H1 (cell line): ENCODE results near the gene TMEM151A. TPM values are rescaled to one million over a fixed set of nuclear protein-coding genes. Genes with fewer than 3 reads are reported as not detected.
A peak's percentile ranks its signal among the peaks of the same experiment; 100 is the strongest.

ENCODE experiments used
- CTCF ChIA-PET: fragments of 300-600 bp; sonication (Branson Sonifier 250); formaldehyde crosslinking; loops from one replicate; lab custom pipeline; 2021; ENCODE audit not compliant: partially characterized antibody; lab: Charles Lee
- POLR2A ChIA-PET: fragments of 300-600 bp; sonication (Branson Sonifier 250); formaldehyde crosslinking; loops from one replicate; lab custom pipeline; 2021; ENCODE audit warnings: inconsistent platforms; ENCODE audit not compliant: partially characterized antibody; lab: Charles Lee
- DNase-seq, 2 experiments: peaks; one replicate each; pipeline versions ENCODE4 v3.0.0 to v3.0.0-alpha.2; 2010 to 2022; ENCODE audit warnings: low spot score in 2 of 2, low read depth in 1 of 2, mixed read lengths in 1 of 2
- FAIRE-seq: peaks from 2 replicates; lab custom pipeline; 2011; peaks lifted over from hg19 to GRCh38; lab: Jason Lieb, UNC
- H2AFZ ChIP-seq: 2 replicates; pipeline ENCODE4 v1.8.1; 2012; ENCODE audit warnings: low read length, inconsistent platforms
- H2AK5ac ChIP-seq: 2 replicates; pipeline ENCODE4 v1.6.1; 2013; ENCODE audit warnings: low read depth, low read length
- H2BK120ac ChIP-seq: replicated peaks from 2 replicates; pipeline ENCODE3; 2013; ENCODE audit warnings: low read depth, low read length, inconsistent platforms
- H2BK12ac ChIP-seq: 2 replicates; pipeline ENCODE4 v1.6.1; 2013; ENCODE audit warnings: low read depth, low read length
- H2BK15ac ChIP-seq: 2 replicates; pipeline ENCODE4 v1.6.1; 2013; ENCODE audit warnings: low read length
- H2BK20ac ChIP-seq: 2 replicates; pipeline ENCODE4 v1.6.1; 2013; ENCODE audit warnings: low read length
- H2BK5ac ChIP-seq: 2 replicates; pipeline ENCODE4 v1.6.1; 2013; ENCODE audit warnings: low read depth, low read length
- H3K14ac ChIP-seq: 2 replicates; pipeline ENCODE4 v1.6.1; 2013; ENCODE audit warnings: inconsistent platforms; ENCODE audit not compliant: insufficient read length
- H3K18ac ChIP-seq: 2 replicates; pipeline ENCODE4 v1.6.1; 2013; ENCODE audit warnings: low read length; ENCODE audit errors: extremely low read depth
- H3K23ac ChIP-seq: 2 replicates; pipeline ENCODE4 v1.6.1; 2013; ENCODE audit warnings: inconsistent platforms; ENCODE audit not compliant: insufficient read length
- H3K23me2 ChIP-seq: 2 replicates; pipeline ENCODE4 v1.6.1; 2013; ENCODE audit warnings: low read depth, low read length
- H3K27ac ChIP-seq: 2 replicates; pipeline ENCODE4 v1.6.1; 2011; ENCODE audit warnings: low read depth, low read length, inconsistent platforms
- H3K27me3 ChIP-seq, 4 experiments: replicated peaks in 1 of 4; 1 replicate in 1 of 4; 2 replicates in 3 of 4; pipeline versions ENCODE4 v1.6.1 to v1.8.1; 2011 to 2013; ENCODE audit warnings: low read length in 3 of 4, mild to moderate bottlenecking in 3 of 4, inconsistent platforms in 2 of 4, mixed read lengths in 2 of 4, moderate library complexity in 1 of 4; ENCODE audit not compliant: control insufficient read depth in 3 of 4, insufficient read depth in 3 of 4; ENCODE audit errors: extremely low read depth in 1 of 4
- H3K36me3 ChIP-seq, 4 experiments: 2 replicates each; pipeline versions ENCODE4 v1.6.1 to v1.8.1; 2011 to 2013; ENCODE audit warnings: mild to moderate bottlenecking in 4 of 4, low read length in 3 of 4, moderate library complexity in 2 of 4, control low read depth in 1 of 4, inconsistent platforms in 1 of 4; ENCODE audit not compliant: insufficient read depth in 4 of 4, control insufficient read depth in 2 of 4
- H3K4ac ChIP-seq: replicated peaks from 2 replicates; pipeline ENCODE3; 2013; ENCODE audit warnings: low read length, low read depth, mixed read lengths, inconsistent platforms; ENCODE audit not compliant: insufficient read length
- H3K4me1 ChIP-seq, 4 experiments: replicated peaks in 1 of 4; 1 replicate in 1 of 4; 2 replicates in 3 of 4; pipeline versions ENCODE4 v1.6.1 to v1.8.1; 2011 to 2013; ENCODE audit warnings: low read length in 3 of 4, inconsistent platforms in 2 of 4, mixed read lengths in 1 of 4; ENCODE audit not compliant: insufficient read depth in 4 of 4, control insufficient read depth in 3 of 4
- H3K4me2 ChIP-seq, 2 experiments: 2 replicates each; pipeline versions ENCODE4 v1.6.1 to v1.8.1; 2011 to 2013; ENCODE audit warnings: low read depth in 2 of 2, low read length in 2 of 2, control low read depth in 1 of 2, inconsistent platforms in 1 of 2, mild to moderate bottlenecking in 1 of 2; ENCODE audit not compliant: insufficient read depth in 1 of 2
- H3K4me3 ChIP-seq, 4 experiments: fragments of 200-600, 300-600 bp in 1 of 4; sonication (generic), shearing (Covaris generic), sonication (Bioruptor Twin) in 1 of 4; 2 replicates each; pipeline versions ENCODE4 v1.5.1 to v1.8.1; 2011 to 2016; ENCODE audit warnings: low read length in 4 of 4, low read depth in 3 of 4, control low read depth in 2 of 4, inconsistent platforms in 2 of 4, mild to moderate bottlenecking in 2 of 4, mixed read lengths in 1 of 4, moderate library complexity in 1 of 4; ENCODE audit not compliant: insufficient read depth in 2 of 4; ENCODE audit errors: extremely low read depth in 1 of 4
- H3K56ac ChIP-seq: replicated peaks from 2 replicates; pipeline ENCODE3; 2013; ENCODE audit warnings: low read depth, mild to moderate bottlenecking, mixed read lengths, low read length, inconsistent platforms; ENCODE audit not compliant: insufficient read length
- H3K79me1 ChIP-seq: 2 replicates; pipeline ENCODE4 v1.6.1; 2013; ENCODE audit warnings: low read depth, low read length, control low read depth
- H3K79me2 ChIP-seq, 2 experiments: 2 replicates each; pipeline versions ENCODE4 v1.6.1 to v1.8.1; 2012 to 2013; ENCODE audit warnings: low read length in 2 of 2, mild to moderate bottlenecking in 2 of 2, inconsistent platforms in 1 of 2; ENCODE audit not compliant: insufficient read depth in 2 of 2, control insufficient read depth in 1 of 2
- H3K9ac ChIP-seq, 4 experiments: replicated peaks in 1 of 4; 1 replicate in 1 of 4; 2 replicates in 3 of 4; pipeline versions ENCODE4 v1.6.1 to v1.8.1; 2011 to 2013; ENCODE audit warnings: low read depth in 3 of 4, low read length in 3 of 4, control low read depth in 2 of 4, mild to moderate bottlenecking in 2 of 4, moderate library complexity in 2 of 4, inconsistent platforms in 1 of 4; ENCODE audit errors: extremely low read depth in 1 of 4
- H3K9me3 ChIP-seq, 2 experiments: 2 replicates each; pipeline versions ENCODE4 v1.6.1 to v1.8.1; 2012 to 2013; ENCODE audit warnings: mild to moderate bottlenecking in 2 of 2, moderate library complexity in 2 of 2, control low read depth in 1 of 2, inconsistent platforms in 1 of 2, low read depth in 1 of 2, low read length in 1 of 2, mixed read lengths in 1 of 2; ENCODE audit not compliant: insufficient read depth in 2 of 2
- H4K20me1 ChIP-seq, 2 experiments: replicated peaks in 1 of 2; 2 replicates each; pipeline versions ENCODE3 to v1.8.1; 2011 to 2013; ENCODE audit warnings: inconsistent platforms in 2 of 2, low read length in 2 of 2, mild to moderate bottlenecking in 1 of 2; ENCODE audit not compliant: insufficient read depth in 2 of 2, control insufficient read depth in 1 of 2
- H4K5ac ChIP-seq: 2 replicates; pipeline ENCODE4 v1.6.1; 2013; ENCODE audit warnings: low read length, low read depth, mixed read lengths, inconsistent platforms; ENCODE audit not compliant: insufficient read length
- H4K8ac ChIP-seq: 2 replicates; pipeline ENCODE4 v1.8.0; 2013; ENCODE audit warnings: mild to moderate bottlenecking, moderate library complexity, low read length, inconsistent platforms; ENCODE audit not compliant: insufficient read depth; ENCODE audit errors: extremely low read depth
- H4K91ac ChIP-seq: replicated peaks from 2 replicates; pipeline ENCODE3; 2013; ENCODE audit warnings: low read length, mixed read lengths, inconsistent platforms; ENCODE audit not compliant: insufficient read length
- BCL11A ChIP-seq, 2 experiments: IDR thresholded peaks; one replicate each; pipeline ENCODE4 v1.6.1; 2011; ENCODE audit warnings: low read depth in 2 of 2, low read length in 2 of 2, mild to moderate bottlenecking in 2 of 2
- BRCA1 ChIP-seq: IDR thresholded peaks from 2 replicates; pipeline ENCODE4 v1.6.1; 2012; ENCODE audit warnings: low read depth, low read length, improper control_type of control experiment
- GABPA ChIP-seq: IDR thresholded peaks from 2 replicates; pipeline ENCODE4 v1.6.1; 2011; ENCODE audit warnings: mild to moderate bottlenecking, low read length, moderate library complexity, borderline replicate concordance; ENCODE audit not compliant: insufficient read depth
- GTF2F1 ChIP-seq: IDR thresholded peaks from 2 replicates; pipeline ENCODE4 v1.6.1; 2012; ENCODE audit warnings: low read depth, low read length, improper control_type of control experiment, borderline replicate concordance
- HDAC6 ChIP-seq: IDR thresholded peaks from one replicate; pipeline ENCODE4 v1.7.1; 2012; ENCODE audit warnings: low read depth, mild to moderate bottlenecking, inconsistent platforms, low read length, moderate library complexity
- KDM5A ChIP-seq: fragments of 200-600 bp; IDR thresholded peaks from 2 replicates; pipeline ENCODE4 v1.7.1; 2012; ENCODE audit warnings: mild to moderate bottlenecking, low read length, inconsistent platforms, mixed read lengths
- POLR2AphosphoS5 ChIP-seq: IDR thresholded peaks from 2 replicates; pipeline ENCODE4 v1.6.1; 2011; ENCODE audit warnings: low read depth, low read length
- POU5F1 ChIP-seq: IDR thresholded peaks from 2 replicates; pipeline ENCODE4 v1.6.1; 2011; ENCODE audit warnings: low read depth, mild to moderate bottlenecking, low read length, moderate library complexity
- RNF2 ChIP-seq: fragments of 200-900, 300-1000 bp; sonication (generic); IDR thresholded peaks from 2 replicates; pipeline ENCODE4 v1.7.1; 2016; ENCODE audit warnings: borderline replicate concordance, low read depth, mild to moderate bottlenecking, antibody characterized with exemption, low read length; ENCODE audit not compliant: poor library complexity, severe bottlenecking; ENCODE audit errors: missing control alignments
- SUZ12 ChIP-seq: fragments of 200-600 bp; sonication (generic); IDR thresholded peaks from 2 replicates; pipeline ENCODE4 v1.6.1; 2012; ENCODE audit warnings: mild to moderate bottlenecking, inconsistent platforms, low read length, moderate library complexity, mixed read lengths
- WGBS, 2 experiments: shearing (Covaris generic) in 1 of 2; methylation state at CpG; one replicate each; pipeline versions ENCODE4 v1.1.6 to v1.1.7; 2013 to 2015; ENCODE audit warnings: low lambda C conversion rate in 2 of 2, mixed read lengths in 2 of 2, inconsistent platforms in 1 of 2, low coverage in 1 of 2, missing lambda C conversion rate in 1 of 2; ENCODE audit not compliant: insufficient replicate concordance in 2 of 2, insufficient coverage in 1 of 2, insufficient read length in 1 of 2; ENCODE audit errors: extremely low coverage in 1 of 2, missing lambda C conversion rate in 1 of 2; 5-methylcytosine and 5-hydroxymethylcytosine counted together
- polyA plus RNA-seq, 7 experiments: library from polyadenylated mRNA; depleted of rRNA in 3 of 7; stranded (reverse) in 5 of 7; unstranded in 2 of 7; fragments of >200 nt in 5 of 7; fragments of 200-250 nt in 2 of 7; gene quantifications; 1 replicate in 5 of 7; 2 replicates in 1 of 7; 4 replicates in 1 of 7; pipeline versions ENCODE4 v1.2.1 to v1.2.3, GENCODE V29; 2011 to 2013; ENCODE audit warnings: missing spikeins in 2 of 7, mixed read lengths in 2 of 7
- total RNA-seq: library from RNA; stranded (reverse); fragmentation: NEBNext Ultra II Directional; extraction: Animal tissue kit (Norgen Biotek cat#: 25700); gene quantifications from 2 replicates; pipeline ENCODE4 v1.2.1, GENCODE V29; 2021
- TF ChIP-seq, protein P1 (sequence below), 3 experiments: IDR thresholded peaks; 1 replicate in 2 of 3; 2 replicates in 1 of 3; pipeline versions ENCODE4 v1.5.1 to v1.6.1; 2011; ENCODE audit warnings: low read length in 3 of 3, mild to moderate bottlenecking in 3 of 3, inconsistent platforms in 2 of 3, low read depth in 1 of 3, moderate library complexity in 1 of 3; ENCODE audit not compliant: insufficient read depth in 1 of 3; ENCODE audit errors: control extremely low read depth in 1 of 3

The TMEM151A gene
- total and polyA plus RNA-seq, 2 of the 8 experiments (the other 6 are each of a cell fraction or from before 2014, with no cell fraction given) = 3.2 TPM

DNA sequence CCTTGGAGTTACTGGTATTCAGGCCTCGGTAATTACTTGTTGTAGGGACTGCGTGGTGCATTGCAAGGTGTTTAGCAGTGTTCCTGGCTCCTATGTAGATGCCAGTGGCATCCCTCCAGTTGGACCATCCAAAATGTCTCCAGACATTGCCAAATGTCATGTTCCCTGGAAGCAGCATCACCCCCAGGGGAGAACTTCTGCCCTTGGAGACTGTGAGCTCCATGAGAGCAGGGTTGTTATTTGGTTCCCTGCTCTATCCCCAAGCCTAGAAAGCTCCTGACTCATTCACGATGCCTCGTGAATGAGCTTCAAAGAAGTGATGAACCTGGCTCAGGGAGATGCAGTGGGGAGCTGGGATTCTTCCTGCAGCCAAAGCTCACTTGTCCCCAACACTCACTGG lies 29.9 kb downstream of the TMEM151A start:
- Histone ChIP-seq H3K36me3 (no peaks in the 10 kb centered on the region), H2BK5ac (no peak overlapping the region), H3K23ac (no peak overlapping the region), H2BK20ac (no peak overlapping the region), H3K56ac (no peak overlapping the region), H3K9ac (no peak overlapping the region), H3K79me1 (no peaks in the 10 kb centered on the region), H3K18ac (no peak overlapping the region), H3K4me2 (no peak overlapping the region), H4K5ac (no peak overlapping the region), H2AK5ac (no peak overlapping the region), H3K4ac (no peak overlapping the region), H2BK15ac (0 out of 2 replicates have a peak overlapping the region, but pooled peaks have one; percentile 12), H2BK12ac (no peak overlapping the region), H3K27me3 (peaks cover 0 to 5% (median 0%) of the 10 kb centered on the region in 4 experiments; a peak in 3 of 7 replicates), H3K27ac (no peak overlapping the region), H2BK120ac (no peak overlapping the region), H3K9me3 (no peaks in the 10 kb centered on the region), H3K14ac (no peak overlapping the region), H3K4me1 (peaks cover 9 to 23% (median 18%) of the 10 kb centered on the region in 4 experiments), H4K20me1 (no peaks in the 10 kb centered on the region), H2AFZ (no peak overlapping the region), H4K8ac (no peak overlapping the region), H3K4me3 (no peak overlapping the region), H3K79me2 (no peaks in the 10 kb centered on the region), H4K91ac (no peak overlapping the region), H3K23me2 (peaks cover 3% of the 10 kb centered on the region; the same call in 1 of the 2 replicates)
- WGBS, 2 experiments = 88% methylated on average over 4 of the region's 4 CpGs; no CpG with 5 or more reads in 1 of the 2 experiments
- no peak for DNase-seq
- ChIA-PET POLR2A (interaction anchor here (0.6 to 1.5 kb wide), 6 partner anchors 9 to 39 kb away, joined by 3 to 7 read pairs (median 3); partner anchors contain the start of genes B4GAT1, BRMS1 and RIN1), CTCF (interaction anchor here (0.6 to 2.0 kb wide), 20 partner anchors 9 to 99 kb away, joined by 3 to 48 read pairs (median 5); partner anchors contain the start of genes NPAS4, RIN1, TMEM151A and YIF1A)
- no peak for FAIRE-seq
- TF ChIP-seq RNF2 (no peak), GTF2F1 (no peak), KDM5A (no peak), HDAC6 (no peak), SUZ12 (no peak), POU5F1 (no peak), GABPA (no peak), POLR2AphosphoS5 (no peak), BRCA1 (no peak), BCL11A (IDR thresholded peaks at IDR 0.05; ENCODE audit: low read depth in 2 of 2, low read length in 2 of 2) (no peak)
- TF ChIP-seq, protein P1, sequence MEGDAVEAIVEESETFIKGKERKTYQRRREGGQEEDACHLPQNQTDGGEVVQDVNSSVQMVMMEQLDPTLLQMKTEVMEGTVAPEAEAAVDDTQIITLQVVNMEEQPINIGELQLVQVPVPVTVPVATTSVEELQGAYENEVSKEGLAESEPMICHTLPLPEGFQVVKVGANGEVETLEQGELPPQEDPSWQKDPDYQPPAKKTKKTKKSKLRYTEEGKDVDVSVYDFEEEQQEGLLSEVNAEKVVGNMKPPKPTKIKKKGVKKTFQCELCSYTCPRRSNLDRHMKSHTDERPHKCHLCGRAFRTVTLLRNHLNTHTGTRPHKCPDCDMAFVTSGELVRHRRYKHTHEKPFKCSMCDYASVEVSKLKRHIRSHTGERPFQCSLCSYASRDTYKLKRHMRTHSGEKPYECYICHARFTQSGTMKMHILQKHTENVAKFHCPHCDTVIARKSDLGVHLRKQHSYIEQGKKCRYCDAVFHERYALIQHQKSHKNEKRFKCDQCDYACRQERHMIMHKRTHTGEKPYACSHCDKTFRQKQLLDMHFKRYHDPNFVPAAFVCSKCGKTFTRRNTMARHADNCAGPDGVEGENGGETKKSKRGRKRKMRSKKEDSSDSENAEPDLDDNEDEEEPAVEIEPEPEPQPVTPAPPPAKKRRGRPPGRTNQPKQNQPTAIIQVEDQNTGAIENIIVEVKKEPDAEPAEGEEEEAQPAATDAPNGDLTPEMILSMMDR (IDR thresholded peaks at IDR 0.05; ENCODE audit: control extremely low read depth in 1 of 3, insufficient read depth in 1 of 3, low read depth in 1 of 3, low read length in 3 of 3) = no peak
